Endodermal cell (in vitro differentiated cells): ENCODE measurements around the gene KCNJ12. TPM values are rescaled to one million over a fixed set of nuclear protein-coding genes. Genes with fewer than 3 reads are reported as not detected.
A peak's percentile ranks its signal among the peaks of the same experiment; 100 is the strongest.

Experiments used
- DNase-seq: peaks from one replicate; pipeline ENCODE4 v3.0.0-alpha.2; 2017
- H3K27ac ChIP-seq: 2 replicates; pipeline ENCODE4 v1.5.1; 2013; ENCODE audit warnings: mild to moderate bottlenecking, low read depth, low read length, moderate library complexity
- H3K27me3 ChIP-seq: 2 replicates; pipeline ENCODE4 v1.6.1; 2013; ENCODE audit warnings: mild to moderate bottlenecking, low read length, moderate library complexity; ENCODE audit not compliant: insufficient read depth, control insufficient read depth, poor library complexity, severe bottlenecking
- H3K36me3 ChIP-seq: 2 replicates; pipeline ENCODE4 v1.7.0; 2013; ENCODE audit warnings: mild to moderate bottlenecking, low read length, moderate library complexity; ENCODE audit not compliant: control insufficient read depth, insufficient read depth
- H3K4me1 ChIP-seq: one replicate; pipeline ENCODE4 v1.7.0; 2013; ENCODE audit warnings: low read length; ENCODE audit not compliant: control insufficient read depth, insufficient read depth
- H3K4me3 ChIP-seq: 2 replicates; pipeline ENCODE4 v1.5.1; 2013; ENCODE audit warnings: mild to moderate bottlenecking, low read length, moderate library complexity
- H3K9ac ChIP-seq: 2 replicates; pipeline ENCODE4 v1.6.1; 2013; ENCODE audit warnings: mild to moderate bottlenecking, low read length, moderate library complexity; ENCODE audit not compliant: poor library complexity, severe bottlenecking; ENCODE audit errors: extremely low read depth
- H3K9me3 ChIP-seq: 2 replicates; pipeline ENCODE4 v1.6.1; 2013; ENCODE audit warnings: mild to moderate bottlenecking, low read length, moderate library complexity; ENCODE audit not compliant: control insufficient read depth
- H3K27ac Mint-ChIP-seq: 2 replicates; pipeline ENCODE4 v1.8.0; 2020; ENCODE audit warnings: mixed read lengths
- H3K27me3 Mint-ChIP-seq: 2 replicates; pipeline ENCODE4 v1.8.0; 2021; ENCODE audit warnings: mild to moderate bottlenecking, mixed read lengths; ENCODE audit not compliant: insufficient read depth
- H3K36me3 Mint-ChIP-seq: 2 replicates; pipeline ENCODE4 v1.8.0; 2020; ENCODE audit warnings: low read depth, mixed read lengths
- H3K4me1 Mint-ChIP-seq: 2 replicates; pipeline ENCODE4 v1.8.0; 2020; ENCODE audit warnings: mixed read lengths
- H3K4me3 Mint-ChIP-seq: 2 replicates; pipeline ENCODE4 v1.8.0; 2020; ENCODE audit warnings: mild to moderate bottlenecking, moderate library complexity, mixed read lengths
- H3K9me3 Mint-ChIP-seq: 2 replicates; pipeline ENCODE4 v1.8.0; 2020; ENCODE audit warnings: mild to moderate bottlenecking, mixed read lengths
- CTCF ChIP-seq: fragments of 200-600 bp; sonication (generic); conservative IDR thresholded peaks from 2 replicates; pipeline ENCODE4 v1.5.0; 2021; ENCODE audit warnings: antibody characterized with exemption, mild to moderate bottlenecking
- WGBS, 2 experiments: methylation state at CpG; one replicate each; pipeline versions ENCODE4 v1.1.5 to v1.1.7; 2013; ENCODE audit warnings: missing lambda C conversion rate in 2 of 2, mixed read lengths in 1 of 2; ENCODE audit not compliant: insufficient coverage in 1 of 2, insufficient read length in 1 of 2; 5-methylcytosine and 5-hydroxymethylcytosine counted together
- total RNA-seq, 2 donors: library from RNA; stranded (reverse); fragmentation: NEBNext Ultra II Directional in 1 of 2; extraction: Animal tissue kit (Norgen Biotek cat#: 25700) in 1 of 2; gene quantifications; 2 replicates in 1 of 2; 3 replicates in 1 of 2; pipeline ENCODE4 v1.2.1, GENCODE V29; 2021

The KCNJ12 gene
- total RNA-seq, 2 donors from 2014 or later = 2.3 to 2.6 TPM

- Histone ChIP-seq H3K4me1 (no peaks in the 10 kb centered on the region), H3K27me3 (no peaks in the 10 kb centered on the region), H3K9ac (no peak overlapping the region), H3K4me3 (no peak overlapping the region), H3K36me3 (no peaks in the 10 kb centered on the region), H3K9me3 (peaks cover 4% of the 10 kb centered on the region), H3K27ac (no peak overlapping the region)
- peaks cover 45% of the 10 kb centered on the region for H3K27me3 Mint-ChIP-seq
- peaks cover 11% of the 10 kb centered on the region for H3K4me1 Mint-ChIP-seq
- WGBS, 2 experiments = 79 to 100% methylated on average over 2 to 7 of the region's 7 CpGs
- DNase-seq = no peak
- TF ChIP-seq CTCF = no peak
- peaks cover 10% of the 10 kb centered on the region for H3K9me3 Mint-ChIP-seq
- no peak overlapping the region for H3K4me3 Mint-ChIP-seq
- H3K36me3 Mint-ChIP-seq = no peaks in the 10 kb centered on the region
- H3K27ac Mint-ChIP-seq = no peak overlapping the region
Observed at GRCh38 chr17:21467196-21467595, 91.0 kb downstream of the KCNJ12 start.

- Histone ChIP-seq H3K36me3 (no peaks in the 10 kb centered on the region), H3K27ac (no peak overlapping the region), H3K27me3 (peaks cover 7% of the 10 kb centered on the region), H3K9me3 (peaks cover 4% of the 10 kb centered on the region), H3K4me1 (no peaks in the 10 kb centered on the region), H3K4me3 (no peak overlapping the region), H3K9ac (no peak overlapping the region)
- TF ChIP-seq CTCF = peak; percentile 37
- Mint-ChIP-seq H3K27me3 (peaks cover 50% of the 10 kb centered on the region), H3K36me3 (no peaks in the 10 kb centered on the region), H3K4me3 (no peak overlapping the region), H3K4me1 (peaks cover 11% of the 10 kb centered on the region), H3K9me3 (peaks cover 10% of the 10 kb centered on the region), H3K27ac (no peak overlapping the region)
- 82 to 86% methylated on average over 8 to 13 of the region's 13 CpGs for whole genome bisulfite sequencing, 2 experiments
- DNase-seq = peak; percentile 53
Observed at GRCh38 chr17:21467739-21468490, 91.8 kb downstream of the KCNJ12 start.

Other genes starting within 250 kb of the KCNJ12 start
- gene DHRS7B, start 249.4 kb upstream of the KCNJ12 start, total RNA-seq = 10 to 100 TPM; 20.8 to 24.2 TPM
- 10 to 100 TPM; 26.3 to 28.0 TPM for gene TMEM11, start 162.2 kb upstream of the KCNJ12 start, total RNA-seq
- gene NATD1, start 122.9 kb upstream of the KCNJ12 start, total RNA-seq = 10 to 100 TPM; 12.2 to 17.2 TPM
- gene MAP2K3, start 91.6 kb upstream of the KCNJ12 start, total RNA-seq = 10 to 100 TPM; 31.6 to 37.6 TPM